ENCODE measurements around the gene VKORC1. TPM values are rescaled to one million over a fixed set of nuclear protein-coding genes. Genes with fewer than 3 reads are reported as not detected.

VKORC1 gene
- total RNA-seq, 1 donor from 2014 or later, result 78.9 TPM

DNA sequence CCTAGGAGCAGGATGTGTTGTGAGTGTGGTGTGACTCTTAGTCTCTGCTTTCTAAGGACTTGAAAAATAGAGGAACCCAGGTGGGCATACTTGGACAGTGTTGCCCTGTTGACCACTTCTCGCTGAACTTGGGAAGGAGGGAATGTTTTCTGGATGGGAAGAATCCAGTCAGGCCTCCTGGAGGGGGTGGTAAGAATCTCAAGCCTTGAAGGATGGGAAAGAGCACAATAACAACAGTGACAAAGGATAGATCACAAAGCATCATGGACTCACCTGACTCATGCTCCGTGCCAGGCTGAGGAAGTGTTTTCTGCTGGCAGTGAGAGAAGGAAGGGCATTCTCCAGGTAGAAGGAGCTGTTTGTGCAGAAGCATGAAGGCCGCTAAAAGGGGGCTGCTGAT is 31.2 kb upstream of the VKORC1 start:
- no peak for DNase-seq (ENCODE audit: extremely low spot score, unreplicated experiment)
- Mint-ChIP-seq H3K27ac (peak overlapping the region; percentile 21), H3K36me3 (peaks cover 3% of the 10 kb centered on the region), H3K27me3 (no peaks in the 10 kb centered on the region), H3K4me3 (no peak overlapping the region), H3K4me1 (ENCODE audit: unreplicated experiment) (peaks cover 5% of the 10 kb centered on the region), H3K9me3 (no peaks in the 10 kb centered on the region)
- TF ChIP-seq, protein P1, sequence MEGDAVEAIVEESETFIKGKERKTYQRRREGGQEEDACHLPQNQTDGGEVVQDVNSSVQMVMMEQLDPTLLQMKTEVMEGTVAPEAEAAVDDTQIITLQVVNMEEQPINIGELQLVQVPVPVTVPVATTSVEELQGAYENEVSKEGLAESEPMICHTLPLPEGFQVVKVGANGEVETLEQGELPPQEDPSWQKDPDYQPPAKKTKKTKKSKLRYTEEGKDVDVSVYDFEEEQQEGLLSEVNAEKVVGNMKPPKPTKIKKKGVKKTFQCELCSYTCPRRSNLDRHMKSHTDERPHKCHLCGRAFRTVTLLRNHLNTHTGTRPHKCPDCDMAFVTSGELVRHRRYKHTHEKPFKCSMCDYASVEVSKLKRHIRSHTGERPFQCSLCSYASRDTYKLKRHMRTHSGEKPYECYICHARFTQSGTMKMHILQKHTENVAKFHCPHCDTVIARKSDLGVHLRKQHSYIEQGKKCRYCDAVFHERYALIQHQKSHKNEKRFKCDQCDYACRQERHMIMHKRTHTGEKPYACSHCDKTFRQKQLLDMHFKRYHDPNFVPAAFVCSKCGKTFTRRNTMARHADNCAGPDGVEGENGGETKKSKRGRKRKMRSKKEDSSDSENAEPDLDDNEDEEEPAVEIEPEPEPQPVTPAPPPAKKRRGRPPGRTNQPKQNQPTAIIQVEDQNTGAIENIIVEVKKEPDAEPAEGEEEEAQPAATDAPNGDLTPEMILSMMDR (conservative IDR thresholded peaks at IDR 0.05), result no peak

DNA sequence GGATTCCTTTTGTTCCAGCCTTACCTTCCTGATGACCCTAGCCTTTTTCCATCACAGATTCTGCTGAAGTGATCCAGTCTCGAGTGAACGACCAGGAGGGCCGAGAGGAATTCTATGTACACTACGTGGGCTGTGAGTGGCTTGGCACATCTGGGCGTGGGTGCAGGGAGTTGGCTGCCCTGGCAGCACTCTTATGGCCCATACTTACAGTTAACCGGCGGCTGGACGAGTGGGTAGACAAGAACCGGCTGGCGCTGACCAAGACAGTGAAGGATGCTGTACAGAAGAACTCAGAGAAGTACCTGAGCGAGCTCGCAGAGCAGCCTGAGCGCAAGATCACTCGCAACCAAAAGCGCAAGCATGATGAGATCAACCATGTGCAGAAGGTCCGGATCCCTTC is 25.5 kb upstream of the VKORC1 start:
- H3K4me3 Mint-ChIP-seq, result no peak overlapping the region
- DNase-seq (ENCODE audit: extremely low spot score, unreplicated experiment), result no peak
- H3K4me1 Mint-ChIP-seq (ENCODE audit: unreplicated experiment), result peaks cover 8% of the 10 kb centered on the region
- peaks cover 13% of the 10 kb centered on the region for H3K36me3 Mint-ChIP-seq
- no peak overlapping the region for H3K27ac Mint-ChIP-seq
- H3K9me3 Mint-ChIP-seq, result no peaks in the 10 kb centered on the region
- TF ChIP-seq, protein P1 (conservative IDR thresholded peaks at IDR 0.05), result no peak
- no peaks in the 10 kb centered on the region for H3K27me3 Mint-ChIP-seq

DNA sequence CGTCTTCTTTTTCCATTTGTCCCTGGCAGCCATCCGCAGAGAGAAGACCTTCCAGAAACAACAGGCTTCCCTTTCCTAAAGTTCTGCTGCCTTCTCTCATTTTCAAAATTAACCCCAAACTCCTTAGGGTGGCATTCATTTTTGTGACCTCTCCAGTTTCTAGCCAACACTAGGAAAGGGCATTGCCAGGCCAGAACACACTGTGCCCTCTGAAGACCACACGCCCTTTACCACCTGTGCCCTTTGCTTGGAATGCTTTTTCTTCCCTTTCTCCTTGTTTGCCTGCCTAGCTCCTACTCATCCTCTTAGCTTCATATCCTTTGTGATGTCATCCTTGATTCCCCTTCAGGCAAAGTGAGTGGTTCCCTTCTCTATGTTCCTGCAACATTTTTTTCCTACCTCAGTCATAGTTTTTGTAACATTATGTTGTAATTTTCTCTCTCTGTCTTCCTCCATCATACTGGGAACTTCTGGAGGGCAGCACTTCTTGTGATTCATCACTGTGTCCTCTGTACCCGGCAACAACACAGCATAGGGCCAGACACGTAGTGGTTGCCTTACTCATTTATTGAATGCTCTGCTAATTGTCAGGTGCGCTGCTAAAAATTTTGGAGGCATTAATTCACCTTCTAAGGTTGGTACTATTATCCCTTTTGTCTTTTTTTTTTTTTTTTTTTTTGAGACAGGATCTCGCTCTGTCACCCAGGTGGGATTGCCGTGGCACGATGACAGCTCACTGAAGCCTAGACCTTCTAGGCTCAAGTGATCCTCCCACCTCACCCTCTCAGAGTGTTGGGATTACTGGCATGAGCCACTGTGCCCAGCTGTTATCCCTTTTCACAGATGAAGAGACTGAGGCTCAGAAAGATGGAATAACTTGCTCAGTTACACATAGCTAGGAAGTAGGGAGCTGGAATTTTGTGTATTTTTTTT is 23.9 kb upstream of the VKORC1 start:
- H3K27me3 Mint-ChIP-seq, result no peaks in the 10 kb centered on the region
- DNase-seq (ENCODE audit: extremely low spot score, unreplicated experiment), result no peak
- no peaks in the 10 kb centered on the region for H3K9me3 Mint-ChIP-seq
- peaks cover 8% of the 10 kb centered on the region for H3K4me1 Mint-ChIP-seq (ENCODE audit: unreplicated experiment)
- TF ChIP-seq, protein P1 (conservative IDR thresholded peaks at IDR 0.05), result no peak
- peaks cover 16% of the 10 kb centered on the region for H3K36me3 Mint-ChIP-seq
- peak overlapping the region; percentile 95 for H3K27ac Mint-ChIP-seq
- peak overlapping the region; percentile 88 for H3K4me3 Mint-ChIP-seq

DNA sequence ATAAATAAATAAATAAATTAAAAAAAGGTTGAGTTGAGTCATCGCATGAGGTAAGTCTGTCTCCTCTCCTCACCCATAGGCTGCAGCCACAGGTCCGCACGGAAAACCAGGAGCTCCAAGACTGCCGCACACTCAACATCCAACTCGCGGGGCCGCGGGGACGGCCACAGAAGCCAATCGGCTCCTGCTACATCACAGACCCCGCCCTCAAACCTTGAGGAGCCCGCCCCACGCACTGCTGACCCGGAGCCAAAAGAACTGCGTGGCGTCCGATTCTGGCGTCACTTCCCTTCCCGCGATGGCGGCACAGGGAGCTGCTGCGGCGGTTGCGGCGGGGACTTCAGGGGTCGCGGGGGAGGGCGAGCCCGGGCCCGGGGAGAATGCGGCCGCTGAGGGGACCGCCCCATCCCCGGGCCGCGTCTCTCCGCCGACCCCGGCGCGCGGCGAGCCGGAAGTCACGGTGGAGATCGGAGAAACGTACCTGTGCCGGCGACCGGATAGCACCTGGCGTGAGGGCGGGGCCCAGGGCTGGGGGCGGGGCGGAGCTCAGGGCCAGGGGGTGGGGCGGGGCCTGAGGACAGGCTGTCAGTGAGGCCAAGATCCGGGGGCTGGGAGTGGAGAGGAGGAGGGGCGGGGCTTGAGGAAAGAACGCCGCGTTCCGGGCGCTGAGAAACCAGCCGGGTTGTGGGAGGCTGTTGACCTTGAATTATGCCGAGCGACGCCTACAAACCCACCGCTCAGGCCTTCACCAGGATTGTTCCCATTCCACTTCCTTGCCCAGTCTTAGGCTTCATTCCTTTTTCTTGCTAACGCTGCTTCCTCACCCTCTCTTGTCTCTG is 23.0 kb upstream of the VKORC1 start, which contains the start of gene KAT8:
KAT8 (plus strand) TSS at position 281 of the 839 bp plus-strand sequence; CDS start at position 299, 18 bp downstream.
- Mint-ChIP-seq H3K4me3 (peak within 1 kb of the TSS; percentile 88), H3K36me3 (peaks cover 17% of the 10 kb centered on the region), H3K9me3 (no peaks in the 10 kb centered on the region), H3K27ac (peak within 1 kb of the TSS; percentile 95), H3K4me1 (ENCODE audit: unreplicated experiment) (peaks cover 8% of the 10 kb centered on the region), H3K27me3 (no peaks in the 10 kb centered on the region)
- DNase-seq (ENCODE audit: extremely low spot score, unreplicated experiment), result peak; percentile 97
- TF ChIP-seq, protein P1 (conservative IDR thresholded peaks at IDR 0.05), result no peak

DNA sequence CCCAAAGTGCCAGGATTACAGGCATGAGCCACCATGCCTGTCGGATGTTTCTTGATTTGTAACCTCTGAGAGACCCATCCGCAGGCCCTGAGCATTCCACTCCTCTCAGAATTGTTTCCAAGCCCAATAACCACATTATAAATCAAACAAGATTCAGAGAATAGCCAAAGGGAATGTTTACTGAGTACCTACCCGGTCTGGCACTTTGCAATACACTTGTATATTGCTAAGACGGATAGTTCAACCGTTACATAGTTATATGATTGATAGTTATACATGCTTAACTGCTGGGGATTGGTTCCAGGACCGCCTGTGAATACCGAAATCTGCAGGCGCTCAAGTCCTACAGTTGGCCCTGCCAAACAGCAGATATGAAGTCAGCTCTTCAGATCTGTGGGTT is 19.9 kb upstream of the VKORC1 start:
- peak overlapping the region; percentile 45 for H3K4me3 Mint-ChIP-seq
- H3K36me3 Mint-ChIP-seq, result peaks cover 11% of the 10 kb centered on the region
- DNase-seq (ENCODE audit: extremely low spot score, unreplicated experiment), result no peak
- H3K4me1 Mint-ChIP-seq (ENCODE audit: unreplicated experiment), result peaks cover 8% of the 10 kb centered on the region
- H3K27me3 Mint-ChIP-seq, result no peaks in the 10 kb centered on the region
- peak overlapping the region; percentile 83 for H3K27ac Mint-ChIP-seq
- H3K9me3 Mint-ChIP-seq, result no peaks in the 10 kb centered on the region
- TF ChIP-seq, protein P1 (conservative IDR thresholded peaks at IDR 0.05), result no peak

All from type B pancreatic cell (in vitro differentiated cells).